ENCODE measurements around the gene WDR64.
"Not testable (repeated sequence)": the region's sequence is repeated elsewhere in the genome, so short reads cannot be mapped to it uniquely, and the experiment has no call there.

Gene WDR64

GRCh38 chr1:241696815-241697639, 44.9 kb downstream of the WDR64 start:
- DNase-seq (ENCODE audit: low read depth, low spot score) = no peak
- no peak overlapping the region for H3K27ac ChIP-seq

- no peak overlapping the region for H3K27ac ChIP-seq
- no peak for DNase-seq (ENCODE audit: low read depth, low spot score)
Measured at GRCh38 chr1:241697640-241698018, 45.5 kb downstream of the WDR64 start.

- DNase-seq (ENCODE audit: low read depth, low spot score) = no peak
- no peak overlapping the region for H3K27ac ChIP-seq
Measured at GRCh38 chr1:241698177-241698576, 46.1 kb downstream of the WDR64 start.

GRCh38 chr1:241701483-241702295, 49.6 kb downstream of the WDR64 start:
- H3K27ac ChIP-seq = peak overlapping the region; percentile 76
- no peak for DNase-seq (ENCODE audit: low read depth, low spot score)

- DNase-seq (ENCODE audit: low read depth, low spot score) = peak; percentile 66
- peak overlapping the region; percentile 76 for H3K27ac ChIP-seq
Measured at GRCh38 chr1:241702442-241703373, 50.6 kb downstream of the WDR64 start.

GRCh38 chr1:241703739-241704138, 51.7 kb downstream of the WDR64 start:
- DNase-seq (ENCODE audit: low read depth, low spot score); H3K27ac ChIP-seq: not testable (repeated sequence)

GRCh38 chr1:241706257-241706656, 54.2 kb downstream of the WDR64 start:
- H3K27ac ChIP-seq = peak overlapping the region; percentile 42
- DNase-seq (ENCODE audit: low read depth, low spot score) = no peak

GRCh38 chr1:241706967-241707366, 54.9 kb downstream of the WDR64 start:
- peak; percentile 88 for DNase-seq (ENCODE audit: low read depth, low spot score)
- peak overlapping the region; percentile 42 for H3K27ac ChIP-seq

- no peak for DNase-seq (ENCODE audit: low read depth, low spot score)
- H3K27ac ChIP-seq = peak overlapping the region; percentile 42
Measured at GRCh38 chr1:241707442-241707841, 55.4 kb downstream of the WDR64 start.

GRCh38 chr1:241711326-241711725, 59.2 kb downstream of the WDR64 start:
- no peak overlapping the region for H3K27ac ChIP-seq
- no peak for DNase-seq (ENCODE audit: low read depth, low spot score)

GRCh38 chr1:241713316-241713715, 61.2 kb downstream of the WDR64 start:
- DNase-seq (ENCODE audit: low read depth, low spot score) = no peak
- no peak overlapping the region for H3K27ac ChIP-seq

- DNase-seq (ENCODE audit: low read depth, low spot score) = no peak
Measured at GRCh38 chr1:241714321-241715218, 62.5 kb downstream of the WDR64 start.

GRCh38 chr1:241715435-241715834, 63.4 kb downstream of the WDR64 start:
- H3K27ac ChIP-seq = no peak overlapping the region
- DNase-seq (ENCODE audit: low read depth, low spot score) = no peak

More at GRCh38 chr1:241714321-241715218, 62.5 kb downstream of the WDR64 start:
- no peak overlapping the region for H3K27ac ChIP-seq

- no peak for DNase-seq (ENCODE audit: low read depth, low spot score)
- no peak overlapping the region for H3K27ac ChIP-seq
Measured at GRCh38 chr1:241715956-241716355, 63.9 kb downstream of the WDR64 start.

GRCh38 chr1:241716915-241717656, 65.0 kb downstream of the WDR64 start:
- DNase-seq (ENCODE audit: low read depth, low spot score) = peak; percentile 22
- H3K27ac ChIP-seq = peak overlapping the region; percentile 30

GRCh38 chr1:241717975-241718374, 65.9 kb downstream of the WDR64 start:
- H3K27ac ChIP-seq = no peak overlapping the region
- no peak for DNase-seq (ENCODE audit: low read depth, low spot score)

- no peak for DNase-seq (ENCODE audit: low read depth, low spot score)
- no peak overlapping the region for H3K27ac ChIP-seq
Measured at GRCh38 chr1:241721011-241721410, 68.9 kb downstream of the WDR64 start.

GRCh38 chr1:241722947-241723346, 70.9 kb downstream of the WDR64 start:
- no peak for DNase-seq (ENCODE audit: low read depth, low spot score)
- H3K27ac ChIP-seq = no peak overlapping the region
